H1 (cell line): Measurements from ENCODE around the gene DCDC2B. TPM values are rescaled to one million over a fixed set of nuclear protein-coding genes. Genes with fewer than 3 reads are reported as not detected.

Experiments
- CTCF ChIA-PET: fragments of 300-600 bp; sonication (Branson Sonifier 250); formaldehyde crosslinking; loops from one replicate; lab custom pipeline; 2021; ENCODE audit not compliant: partially characterized antibody; lab: Charles Lee
- POLR2A ChIA-PET: fragments of 300-600 bp; sonication (Branson Sonifier 250); formaldehyde crosslinking; loops from one replicate; lab custom pipeline; 2021; ENCODE audit warnings: inconsistent platforms; ENCODE audit not compliant: partially characterized antibody; lab: Charles Lee
- DNase-seq, 2 experiments: peaks; one replicate each; pipeline versions ENCODE4 v3.0.0 to v3.0.0-alpha.2; 2010 to 2022; ENCODE audit warnings: low spot score in 2 of 2, low read depth in 1 of 2, mixed read lengths in 1 of 2
- FAIRE-seq: peaks from 2 replicates; lab custom pipeline; 2011; peaks lifted over from hg19 to GRCh38; lab: Jason Lieb, UNC
- H2AFZ ChIP-seq: 2 replicates; pipeline ENCODE4 v1.8.1; 2012; ENCODE audit warnings: low read length, inconsistent platforms
- H2AK5ac ChIP-seq: 2 replicates; pipeline ENCODE4 v1.6.1; 2013; ENCODE audit warnings: low read depth, low read length
- H2BK120ac ChIP-seq: replicated peaks from 2 replicates; pipeline ENCODE3; 2013; ENCODE audit warnings: low read depth, low read length, inconsistent platforms
- H2BK12ac ChIP-seq: 2 replicates; pipeline ENCODE4 v1.6.1; 2013; ENCODE audit warnings: low read depth, low read length
- H2BK15ac ChIP-seq: 2 replicates; pipeline ENCODE4 v1.6.1; 2013; ENCODE audit warnings: low read length
- H2BK20ac ChIP-seq: 2 replicates; pipeline ENCODE4 v1.6.1; 2013; ENCODE audit warnings: low read length
- H2BK5ac ChIP-seq: 2 replicates; pipeline ENCODE4 v1.6.1; 2013; ENCODE audit warnings: low read depth, low read length
- H3K14ac ChIP-seq: 2 replicates; pipeline ENCODE4 v1.6.1; 2013; ENCODE audit warnings: inconsistent platforms; ENCODE audit not compliant: insufficient read length
- H3K18ac ChIP-seq: 2 replicates; pipeline ENCODE4 v1.6.1; 2013; ENCODE audit warnings: low read length; ENCODE audit errors: extremely low read depth
- H3K23ac ChIP-seq: 2 replicates; pipeline ENCODE4 v1.6.1; 2013; ENCODE audit warnings: inconsistent platforms; ENCODE audit not compliant: insufficient read length
- H3K23me2 ChIP-seq: 2 replicates; pipeline ENCODE4 v1.6.1; 2013; ENCODE audit warnings: low read depth, low read length
- H3K27ac ChIP-seq: 2 replicates; pipeline ENCODE4 v1.6.1; 2011; ENCODE audit warnings: low read depth, low read length, inconsistent platforms
- H3K27me3 ChIP-seq, 4 experiments: replicated peaks in 1 of 4; 1 replicate in 1 of 4; 2 replicates in 3 of 4; pipeline versions ENCODE4 v1.6.1 to v1.8.1; 2011 to 2013; ENCODE audit warnings: low read length in 3 of 4, mild to moderate bottlenecking in 3 of 4, inconsistent platforms in 2 of 4, mixed read lengths in 2 of 4, moderate library complexity in 1 of 4; ENCODE audit not compliant: control insufficient read depth in 3 of 4, insufficient read depth in 3 of 4; ENCODE audit errors: extremely low read depth in 1 of 4
- H3K36me3 ChIP-seq, 4 experiments: 2 replicates each; pipeline versions ENCODE4 v1.6.1 to v1.8.1; 2011 to 2013; ENCODE audit warnings: mild to moderate bottlenecking in 4 of 4, low read length in 3 of 4, moderate library complexity in 2 of 4, control low read depth in 1 of 4, inconsistent platforms in 1 of 4; ENCODE audit not compliant: insufficient read depth in 4 of 4, control insufficient read depth in 2 of 4
- H3K4ac ChIP-seq: replicated peaks from 2 replicates; pipeline ENCODE3; 2013; ENCODE audit warnings: low read length, low read depth, mixed read lengths, inconsistent platforms; ENCODE audit not compliant: insufficient read length
- H3K4me1 ChIP-seq, 4 experiments: replicated peaks in 1 of 4; 1 replicate in 1 of 4; 2 replicates in 3 of 4; pipeline versions ENCODE4 v1.6.1 to v1.8.1; 2011 to 2013; ENCODE audit warnings: low read length in 3 of 4, inconsistent platforms in 2 of 4, mixed read lengths in 1 of 4; ENCODE audit not compliant: insufficient read depth in 4 of 4, control insufficient read depth in 3 of 4
- H3K4me2 ChIP-seq, 2 experiments: 2 replicates each; pipeline versions ENCODE4 v1.6.1 to v1.8.1; 2011 to 2013; ENCODE audit warnings: low read depth in 2 of 2, low read length in 2 of 2, control low read depth in 1 of 2, inconsistent platforms in 1 of 2, mild to moderate bottlenecking in 1 of 2; ENCODE audit not compliant: insufficient read depth in 1 of 2
- H3K4me3 ChIP-seq, 4 experiments: fragments of 200-600, 300-600 bp in 1 of 4; sonication (generic), shearing (Covaris generic), sonication (Bioruptor Twin) in 1 of 4; 2 replicates each; pipeline versions ENCODE4 v1.5.1 to v1.8.1; 2011 to 2016; ENCODE audit warnings: low read length in 4 of 4, low read depth in 3 of 4, control low read depth in 2 of 4, inconsistent platforms in 2 of 4, mild to moderate bottlenecking in 2 of 4, mixed read lengths in 1 of 4, moderate library complexity in 1 of 4; ENCODE audit not compliant: insufficient read depth in 2 of 4; ENCODE audit errors: extremely low read depth in 1 of 4
- H3K56ac ChIP-seq: replicated peaks from 2 replicates; pipeline ENCODE3; 2013; ENCODE audit warnings: low read depth, mild to moderate bottlenecking, mixed read lengths, low read length, inconsistent platforms; ENCODE audit not compliant: insufficient read length
- H3K79me1 ChIP-seq: 2 replicates; pipeline ENCODE4 v1.6.1; 2013; ENCODE audit warnings: low read depth, low read length, control low read depth
- H3K79me2 ChIP-seq, 2 experiments: 2 replicates each; pipeline versions ENCODE4 v1.6.1 to v1.8.1; 2012 to 2013; ENCODE audit warnings: low read length in 2 of 2, mild to moderate bottlenecking in 2 of 2, inconsistent platforms in 1 of 2; ENCODE audit not compliant: insufficient read depth in 2 of 2, control insufficient read depth in 1 of 2
- H3K9ac ChIP-seq, 4 experiments: replicated peaks in 1 of 4; 1 replicate in 1 of 4; 2 replicates in 3 of 4; pipeline versions ENCODE4 v1.6.1 to v1.8.1; 2011 to 2013; ENCODE audit warnings: low read depth in 3 of 4, low read length in 3 of 4, control low read depth in 2 of 4, mild to moderate bottlenecking in 2 of 4, moderate library complexity in 2 of 4, inconsistent platforms in 1 of 4; ENCODE audit errors: extremely low read depth in 1 of 4
- H3K9me3 ChIP-seq, 2 experiments: 2 replicates each; pipeline versions ENCODE4 v1.6.1 to v1.8.1; 2012 to 2013; ENCODE audit warnings: mild to moderate bottlenecking in 2 of 2, moderate library complexity in 2 of 2, control low read depth in 1 of 2, inconsistent platforms in 1 of 2, low read depth in 1 of 2, low read length in 1 of 2, mixed read lengths in 1 of 2; ENCODE audit not compliant: insufficient read depth in 2 of 2
- H4K20me1 ChIP-seq, 2 experiments: replicated peaks in 1 of 2; 2 replicates each; pipeline versions ENCODE3 to v1.8.1; 2011 to 2013; ENCODE audit warnings: inconsistent platforms in 2 of 2, low read length in 2 of 2, mild to moderate bottlenecking in 1 of 2; ENCODE audit not compliant: insufficient read depth in 2 of 2, control insufficient read depth in 1 of 2
- H4K5ac ChIP-seq: 2 replicates; pipeline ENCODE4 v1.6.1; 2013; ENCODE audit warnings: low read length, low read depth, mixed read lengths, inconsistent platforms; ENCODE audit not compliant: insufficient read length
- H4K8ac ChIP-seq: 2 replicates; pipeline ENCODE4 v1.8.0; 2013; ENCODE audit warnings: mild to moderate bottlenecking, moderate library complexity, low read length, inconsistent platforms; ENCODE audit not compliant: insufficient read depth; ENCODE audit errors: extremely low read depth
- H4K91ac ChIP-seq: replicated peaks from 2 replicates; pipeline ENCODE3; 2013; ENCODE audit warnings: low read length, mixed read lengths, inconsistent platforms; ENCODE audit not compliant: insufficient read length
- CTBP2 ChIP-seq: IDR thresholded peaks from 2 replicates; pipeline ENCODE4 v1.7.0; 2011; ENCODE audit warnings: borderline replicate concordance, mild to moderate bottlenecking, moderate library complexity, mixed read lengths, low read length; ENCODE audit not compliant: insufficient read depth, insufficient read length
- WGBS, 2 experiments: shearing (Covaris generic) in 1 of 2; methylation state at CpG; one replicate each; pipeline versions ENCODE4 v1.1.6 to v1.1.7; 2013 to 2015; ENCODE audit warnings: low lambda C conversion rate in 2 of 2, mixed read lengths in 2 of 2, inconsistent platforms in 1 of 2, low coverage in 1 of 2, missing lambda C conversion rate in 1 of 2; ENCODE audit not compliant: insufficient replicate concordance in 2 of 2, insufficient coverage in 1 of 2, insufficient read length in 1 of 2; ENCODE audit errors: extremely low coverage in 1 of 2, missing lambda C conversion rate in 1 of 2; 5-methylcytosine and 5-hydroxymethylcytosine counted together
- polyA plus RNA-seq, 7 experiments: library from polyadenylated mRNA; depleted of rRNA in 3 of 7; stranded (reverse) in 5 of 7; unstranded in 2 of 7; fragments of >200 nt in 5 of 7; fragments of 200-250 nt in 2 of 7; gene quantifications; 1 replicate in 5 of 7; 2 replicates in 1 of 7; 4 replicates in 1 of 7; pipeline versions ENCODE4 v1.2.1 to v1.2.3, GENCODE V29; 2011 to 2013; ENCODE audit warnings: missing spikeins in 2 of 7, mixed read lengths in 2 of 7
- total RNA-seq: library from RNA; stranded (reverse); fragmentation: NEBNext Ultra II Directional; extraction: Animal tissue kit (Norgen Biotek cat#: 25700); gene quantifications from 2 replicates; pipeline ENCODE4 v1.2.1, GENCODE V29; 2021

The DCDC2B gene
- total and polyA plus RNA-seq, 2 of the 8 experiments (the other 6 are each of a cell fraction or from before 2014, with no cell fraction given): not detected

- H4K20me1 ChIP-seq: peaks cover 10 to 12% of the 10 kb centered on the region in 2 experiments
- H3K18ac ChIP-seq: no peak overlapping the region
- no peak overlapping the region for H2BK20ac ChIP-seq
- H2BK15ac ChIP-seq: no peak overlapping the region
- peaks cover 10 to 17% (median 12%) of the 10 kb centered on the region in 4 experiments for H3K4me1 ChIP-seq
- no peak overlapping the region for H3K4ac ChIP-seq
- H3K27me3 ChIP-seq: no peaks in the 10 kb centered on the region
- no peak overlapping the region for H3K23ac ChIP-seq
- H2AK5ac ChIP-seq: no peak overlapping the region
- H3K14ac ChIP-seq: no peak overlapping the region
- no peaks in the 10 kb centered on the region for H3K79me2 ChIP-seq
- H3K9ac ChIP-seq: no peak overlapping the region
- H3K56ac ChIP-seq: no peak overlapping the region
- no peak for DNase-seq
- H2BK12ac ChIP-seq: no peak overlapping the region
- no peak overlapping the region for H2BK120ac ChIP-seq
- WGBS, 2 experiments: 96% methylated on average over 3 of the region's 3 CpGs; no CpG with 5 or more reads in 1 of the 2 experiments
- no peak overlapping the region for H4K8ac ChIP-seq
- no peak for FAIRE-seq
- H2AFZ ChIP-seq: no peak overlapping the region
- peaks cover 43 to 70% (median 60%) of the 10 kb centered on the region in 4 experiments; a peak in 7 of 8 replicates for H3K36me3 ChIP-seq
- ChIA-PET POLR2A (interaction anchor here (1.1 to 21.3 kb wide), 5 partner anchors 11 to 167 kb away, joined by 3 to 332 read pairs (median 19); partner anchors contain the start of genes DCDC2B, FAM229A, IQCC and MARCKSL1), CTCF (interaction anchor here (1.4 kb wide), 1 partner anchor 11 kb away, joined by 3 read pairs; no protein-coding TSS in a partner anchor)
- peaks cover 5% of the 10 kb centered on the region; the same call in 1 of the 2 replicates for H3K23me2 ChIP-seq
- H2BK5ac ChIP-seq: no peak overlapping the region
- no peak overlapping the region for H3K27ac ChIP-seq
- no peaks in the 10 kb centered on the region for H3K9me3 ChIP-seq
- 0 out of 2 replicates have a peak, but pooled peaks cover 3% of the 10 kb centered on the region for H3K79me1 ChIP-seq
- H3K4me2 ChIP-seq: no peak overlapping the region
- H3K4me3 ChIP-seq: no peak overlapping the region
- H4K5ac ChIP-seq: no peak overlapping the region
- H4K91ac ChIP-seq: no peak overlapping the region
- TF ChIP-seq CTBP2: no peak
Observed at GRCh38 chr1:32195531-32195930, 13.4 kb upstream of the DCDC2B start.
